Measurements from ENCODE around the gene ZNF275. TPM values are rescaled to one million over a fixed set of nuclear protein-coding genes. Genes with fewer than 3 reads are reported as not detected.
"Not testable (repeated sequence)": the region's sequence is repeated elsewhere in the genome, so short reads cannot be mapped to it uniquely, and the experiment has no call there.

Gene ZNF275
- polyA plus RNA-seq, 1 donor from 2014 or later = 6.0 TPM

DNA sequence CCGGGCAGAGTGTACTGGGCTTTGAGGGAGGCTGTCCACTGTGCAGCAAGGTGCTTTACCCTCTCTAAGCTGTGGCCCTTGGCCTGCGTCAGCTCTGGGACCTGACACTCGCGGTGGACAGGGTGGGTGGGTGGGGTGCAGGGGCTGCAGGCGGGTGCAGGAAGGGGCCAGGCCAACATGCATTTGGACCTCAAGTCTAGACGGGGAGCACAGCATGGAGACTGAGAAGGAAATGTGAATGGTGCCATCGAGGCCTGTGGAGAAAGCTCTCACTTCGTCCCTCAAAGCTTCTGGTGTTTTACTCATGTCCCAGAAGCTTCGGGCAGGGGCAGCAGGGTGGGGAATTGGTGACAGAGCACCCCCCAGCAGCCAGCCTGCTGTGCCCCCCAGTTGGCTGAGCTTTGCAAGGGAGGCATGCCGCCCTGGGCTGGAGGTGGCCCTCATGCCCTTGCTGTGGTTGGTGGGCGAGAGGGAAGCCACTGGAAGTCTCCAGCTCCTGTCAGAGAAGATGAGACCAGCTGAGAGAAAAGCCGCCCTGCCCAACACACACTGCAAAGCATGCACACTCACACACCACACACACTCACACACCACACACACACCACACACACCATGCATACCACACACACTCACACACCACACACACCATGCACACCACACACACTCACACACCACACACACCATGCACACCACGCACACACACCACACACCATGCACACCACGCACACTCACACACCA is 54.9 kb downstream of the ZNF275 start:
- H3K9me3 ChIP-seq (ENCODE audit: low read length) = no peaks in the 10 kb centered on the region
- no peaks in the 10 kb centered on the region for H3K27me3 ChIP-seq (ENCODE audit: insufficient read depth, low read depth, low read length)
- no peak overlapping the region for H3K27ac ChIP-seq (ENCODE audit: low read length)
- H3K4me3 ChIP-seq (ENCODE audit: low read length) = no peak overlapping the region
- no peaks in the 10 kb centered on the region for H3K36me3 ChIP-seq (ENCODE audit: insufficient read depth, low read length)
- H4K20me1 ChIP-seq (ENCODE audit: insufficient read depth) = no peaks in the 10 kb centered on the region
- H3K79me2 ChIP-seq (replicated peaks; ENCODE audit: insufficient read depth, low read length) = no peaks in the 10 kb centered on the region
- H3F3A ChIP-seq (ENCODE audit: insufficient read depth, low read length, poor library complexity, severe bottlenecking) = no peaks in the 10 kb centered on the region
- no peak overlapping the region for H3K4me2 ChIP-seq (ENCODE audit: low read length)
- H3K9me2 ChIP-seq (ENCODE audit: insufficient read depth, low read length) = no peaks in the 10 kb centered on the region
- TF ChIP-seq EZH2 (IDR thresholded peaks at IDR 0.05; ENCODE audit: borderline replicate concordance, insufficient read depth, low read length, poor library complexity, severe bottlenecking) (no peak), POLR2AphosphoS5 (IDR thresholded peaks at IDR 0.05) (no peak), TAF1 (IDR thresholded peaks at IDR 0.05; ENCODE audit: low read depth) (no peak), EP300 (conservative IDR thresholded peaks at IDR 0.05; ENCODE audit: poor library complexity, severe bottlenecking) (no peak), MXI1 (conservative IDR thresholded peaks at IDR 0.05; ENCODE audit: poor library complexity, severe bottlenecking) (no peak), SMC3 (conservative IDR thresholded peaks at IDR 0.05; ENCODE audit: poor library complexity) (no peak), RAD21 (conservative IDR thresholded peaks at IDR 0.05) (no peak)
- TF ChIP-seq, protein P1, sequence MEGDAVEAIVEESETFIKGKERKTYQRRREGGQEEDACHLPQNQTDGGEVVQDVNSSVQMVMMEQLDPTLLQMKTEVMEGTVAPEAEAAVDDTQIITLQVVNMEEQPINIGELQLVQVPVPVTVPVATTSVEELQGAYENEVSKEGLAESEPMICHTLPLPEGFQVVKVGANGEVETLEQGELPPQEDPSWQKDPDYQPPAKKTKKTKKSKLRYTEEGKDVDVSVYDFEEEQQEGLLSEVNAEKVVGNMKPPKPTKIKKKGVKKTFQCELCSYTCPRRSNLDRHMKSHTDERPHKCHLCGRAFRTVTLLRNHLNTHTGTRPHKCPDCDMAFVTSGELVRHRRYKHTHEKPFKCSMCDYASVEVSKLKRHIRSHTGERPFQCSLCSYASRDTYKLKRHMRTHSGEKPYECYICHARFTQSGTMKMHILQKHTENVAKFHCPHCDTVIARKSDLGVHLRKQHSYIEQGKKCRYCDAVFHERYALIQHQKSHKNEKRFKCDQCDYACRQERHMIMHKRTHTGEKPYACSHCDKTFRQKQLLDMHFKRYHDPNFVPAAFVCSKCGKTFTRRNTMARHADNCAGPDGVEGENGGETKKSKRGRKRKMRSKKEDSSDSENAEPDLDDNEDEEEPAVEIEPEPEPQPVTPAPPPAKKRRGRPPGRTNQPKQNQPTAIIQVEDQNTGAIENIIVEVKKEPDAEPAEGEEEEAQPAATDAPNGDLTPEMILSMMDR (IDR thresholded peaks at IDR 0.05; ENCODE audit: poor library complexity, severe bottlenecking) = no peak
- TF ChIP-seq, protein P2, sequence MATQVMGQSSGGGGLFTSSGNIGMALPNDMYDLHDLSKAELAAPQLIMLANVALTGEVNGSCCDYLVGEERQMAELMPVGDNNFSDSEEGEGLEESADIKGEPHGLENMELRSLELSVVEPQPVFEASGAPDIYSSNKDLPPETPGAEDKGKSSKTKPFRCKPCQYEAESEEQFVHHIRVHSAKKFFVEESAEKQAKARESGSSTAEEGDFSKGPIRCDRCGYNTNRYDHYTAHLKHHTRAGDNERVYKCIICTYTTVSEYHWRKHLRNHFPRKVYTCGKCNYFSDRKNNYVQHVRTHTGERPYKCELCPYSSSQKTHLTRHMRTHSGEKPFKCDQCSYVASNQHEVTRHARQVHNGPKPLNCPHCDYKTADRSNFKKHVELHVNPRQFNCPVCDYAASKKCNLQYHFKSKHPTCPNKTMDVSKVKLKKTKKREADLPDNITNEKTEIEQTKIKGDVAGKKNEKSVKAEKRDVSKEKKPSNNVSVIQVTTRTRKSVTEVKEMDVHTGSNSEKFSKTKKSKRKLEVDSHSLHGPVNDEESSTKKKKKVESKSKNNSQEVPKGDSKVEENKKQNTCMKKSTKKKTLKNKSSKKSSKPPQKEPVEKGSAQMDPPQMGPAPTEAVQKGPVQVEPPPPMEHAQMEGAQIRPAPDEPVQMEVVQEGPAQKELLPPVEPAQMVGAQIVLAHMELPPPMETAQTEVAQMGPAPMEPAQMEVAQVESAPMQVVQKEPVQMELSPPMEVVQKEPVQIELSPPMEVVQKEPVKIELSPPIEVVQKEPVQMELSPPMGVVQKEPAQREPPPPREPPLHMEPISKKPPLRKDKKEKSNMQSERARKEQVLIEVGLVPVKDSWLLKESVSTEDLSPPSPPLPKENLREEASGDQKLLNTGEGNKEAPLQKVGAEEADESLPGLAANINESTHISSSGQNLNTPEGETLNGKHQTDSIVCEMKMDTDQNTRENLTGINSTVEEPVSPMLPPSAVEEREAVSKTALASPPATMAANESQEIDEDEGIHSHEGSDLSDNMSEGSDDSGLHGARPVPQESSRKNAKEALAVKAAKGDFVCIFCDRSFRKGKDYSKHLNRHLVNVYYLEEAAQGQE (IDR thresholded peaks at IDR 0.05; ENCODE audit: borderline replicate concordance) = no peak
- H2AFZ ChIP-seq (ENCODE audit: low read depth, low read length) = no peak overlapping the region
- no peak overlapping the region for H3K9ac ChIP-seq (ENCODE audit: low read length)

- not testable (repeated sequence) for H3K9ac ChIP-seq (ENCODE audit: low read length); H4K20me1 ChIP-seq (ENCODE audit: insufficient read depth)
Observed at GRCh38 chrX:153389460-153389768, 55.5 kb downstream of the ZNF275 start.

More at GRCh38 chrX:153389460-153389768, 55.5 kb downstream of the ZNF275 start:
- not testable (repeated sequence) for H3K9me2 ChIP-seq (ENCODE audit: insufficient read depth, low read length); H3K36me3 ChIP-seq (ENCODE audit: insufficient read depth, low read length); H3K27ac ChIP-seq (ENCODE audit: low read length); H3F3A ChIP-seq (ENCODE audit: insufficient read depth, low read length, poor library complexity, severe bottlenecking); H2AFZ ChIP-seq (ENCODE audit: low read depth, low read length); H3K4me2 ChIP-seq (ENCODE audit: low read length); H3K79me2 ChIP-seq (replicated peaks; ENCODE audit: insufficient read depth, low read length); H3K4me3 ChIP-seq (ENCODE audit: low read length); H3K9me3 ChIP-seq (ENCODE audit: low read length); H3K27me3 ChIP-seq (ENCODE audit: insufficient read depth, low read depth, low read length)
